ENCODE data around the gene PJVK.
A peak's percentile ranks its signal among the peaks of the same experiment; 100 is the strongest.

The PJVK gene

DNA sequence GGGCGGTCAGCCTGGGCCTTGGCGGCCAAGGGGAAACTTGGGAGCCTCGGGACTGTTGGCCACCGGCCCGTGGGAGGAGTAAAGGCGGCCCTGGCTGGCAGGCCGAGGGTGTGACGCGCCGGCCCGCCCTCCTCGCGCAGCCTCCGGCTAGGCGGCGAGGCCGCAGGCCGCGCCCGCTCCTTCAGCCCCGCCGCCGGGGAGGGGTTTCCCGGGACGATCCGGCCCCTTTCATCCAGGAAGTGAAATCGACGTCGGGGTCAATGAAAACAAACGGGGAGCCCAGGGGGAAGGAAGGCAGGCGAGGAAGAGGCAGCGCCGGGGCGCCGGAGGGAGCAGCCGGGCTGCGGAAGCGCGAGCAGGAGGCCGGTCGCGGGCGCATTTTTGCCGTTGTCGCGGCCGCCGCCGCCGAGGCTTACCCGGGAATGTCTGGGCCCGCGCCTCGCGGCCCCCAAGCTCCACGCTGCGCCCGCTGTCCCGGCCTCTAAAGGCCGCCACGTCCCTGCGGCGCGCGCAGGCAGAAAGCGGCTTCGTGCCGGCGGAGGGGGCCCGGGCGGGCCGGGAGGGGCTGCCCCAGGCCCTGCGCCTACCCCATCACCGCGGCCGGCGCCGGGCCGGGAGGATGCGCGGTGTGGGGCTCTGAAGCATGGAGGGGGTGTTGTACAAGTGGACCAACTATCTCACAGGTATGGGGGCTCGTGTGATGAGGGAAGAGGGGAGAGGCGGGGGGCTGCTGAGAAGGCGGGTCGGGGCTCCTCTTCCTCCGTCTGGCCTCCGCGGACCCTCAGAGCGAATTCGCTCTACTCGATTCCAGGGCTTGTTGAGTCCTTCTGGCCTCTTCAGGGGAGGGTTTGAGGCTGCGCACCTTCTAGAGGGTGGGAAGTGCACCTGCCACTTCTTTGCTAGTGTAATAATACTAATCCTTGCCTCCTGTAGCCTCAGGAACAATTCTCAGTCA, 29.3 kb downstream of the PJVK start, which contains the start of gene PLEKHA3:
PLEKHA3 (plus strand) TSS at position 231 of the 955 bp plus-strand sequence; CDS start at position 644, 413 bp downstream.
- Histone ChIP-seq H3K36me3 (ENCODE audit: insufficient read depth, insufficient read length, low read length) (no peaks in the 10 kb centered on the region), H3K4me3 (ENCODE audit: insufficient read length, low read depth) (peak within 1 kb of the TSS; percentile 65), H3K27me3 (ENCODE audit: insufficient read depth, insufficient read length) (peaks cover 18% of the 10 kb centered on the region), H3K4me1 (ENCODE audit: insufficient read depth, insufficient read length) (no peaks in the 10 kb centered on the region), H3K9ac (ENCODE audit: insufficient read length, low read depth) (peak within 1 kb of the TSS; percentile 78), H3K9me3 (ENCODE audit: insufficient read depth, low read length) (no peaks in the 10 kb centered on the region)
- no peak for TF ChIP-seq SUZ12 (IDR thresholded peaks at IDR 0.05; ENCODE audit: extremely low read depth, insufficient read depth, insufficient read length)
- TF ChIP-seq ZNF274 (IDR thresholded peaks at IDR 0.05; ENCODE audit: low read depth, low read length), result no peak
- TF ChIP-seq YY1 (IDR thresholded peaks at IDR 0.05; ENCODE audit: insufficient read depth, insufficient read length), result no peak
- DNase-seq (ENCODE audit: low read depth, low spot score), result peak; percentile 74

DNA sequence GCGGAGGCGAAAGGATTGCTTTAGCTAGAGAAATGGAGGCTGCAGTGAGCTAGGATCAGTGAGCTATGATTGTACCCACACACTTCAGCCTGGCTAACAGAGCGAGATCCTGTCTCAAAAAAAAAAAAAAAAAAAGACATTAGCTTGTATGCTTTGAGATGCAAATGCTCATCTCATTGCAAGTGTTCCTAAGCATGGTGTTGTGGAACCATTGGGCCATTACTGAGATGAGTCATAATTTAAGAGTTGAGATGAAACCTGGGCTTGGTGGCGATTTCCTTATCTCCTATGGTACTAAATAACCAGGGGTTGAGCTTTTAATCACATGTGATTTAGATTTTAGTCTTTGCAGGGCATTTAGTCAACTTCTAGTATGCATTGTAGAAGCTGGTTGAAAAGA, 31.3 kb downstream of the PJVK start:
- Histone ChIP-seq H3K4me1 (ENCODE audit: insufficient read depth, insufficient read length) (no peaks in the 10 kb centered on the region), H3K36me3 (ENCODE audit: insufficient read depth, insufficient read length, low read length) (peaks cover 2% of the 10 kb centered on the region), H3K9me3 (ENCODE audit: insufficient read depth, low read length) (no peaks in the 10 kb centered on the region), H3K4me3 (ENCODE audit: insufficient read length, low read depth) (no peak overlapping the region), H3K27me3 (ENCODE audit: insufficient read depth, insufficient read length) (peaks cover 18% of the 10 kb centered on the region), H3K9ac (ENCODE audit: insufficient read length, low read depth) (no peak overlapping the region)
- TF ChIP-seq ZNF274 (IDR thresholded peaks at IDR 0.05; ENCODE audit: low read depth, low read length) (no peak), YY1 (IDR thresholded peaks at IDR 0.05; ENCODE audit: insufficient read depth, insufficient read length) (no peak), SUZ12 (IDR thresholded peaks at IDR 0.05; ENCODE audit: extremely low read depth, insufficient read depth, insufficient read length) (no peak)
- DNase-seq (ENCODE audit: low read depth, low spot score), result no peak

DNA sequence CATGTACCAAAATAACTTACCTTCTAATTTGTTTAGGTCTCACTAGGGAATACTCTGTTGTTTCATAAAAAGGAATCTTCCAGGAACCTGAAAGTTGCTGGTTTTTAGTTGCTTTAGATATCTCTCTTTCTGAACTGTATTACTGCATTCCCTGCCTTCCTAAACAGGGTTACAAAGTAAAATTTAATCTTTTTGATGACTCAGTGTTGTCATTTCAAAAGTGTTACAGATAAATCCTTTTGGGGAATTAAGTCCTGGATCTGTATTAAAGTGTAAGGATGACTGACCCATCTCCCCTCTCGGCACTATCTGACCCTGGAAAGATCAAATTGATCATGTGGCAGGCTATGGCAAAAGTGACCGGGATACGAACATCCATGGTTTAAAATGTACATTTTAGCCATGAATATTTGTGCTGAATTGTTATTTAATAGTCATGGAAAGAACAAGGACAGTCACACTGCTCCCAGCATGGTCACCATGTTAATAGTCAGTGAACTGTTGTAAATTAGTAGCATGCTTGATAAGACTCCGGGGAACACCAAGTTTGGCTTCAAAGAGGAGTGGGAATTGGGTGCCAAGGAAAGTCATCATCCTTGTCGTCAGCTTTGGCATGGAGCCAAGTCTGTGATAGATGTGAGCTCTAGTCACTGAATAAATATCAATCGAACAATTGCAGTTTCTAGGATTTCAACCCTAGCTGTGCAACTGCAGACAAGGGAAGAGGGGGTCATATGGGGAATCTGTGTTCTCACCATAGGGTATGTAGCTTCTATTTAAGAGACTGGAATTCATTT, 33.3 kb downstream of the PJVK start:
- TF ChIP-seq YY1 (IDR thresholded peaks at IDR 0.05; ENCODE audit: insufficient read depth, insufficient read length) (no peak), SUZ12 (IDR thresholded peaks at IDR 0.05; ENCODE audit: extremely low read depth, insufficient read depth, insufficient read length) (no peak)
- Histone ChIP-seq H3K4me3 (ENCODE audit: insufficient read length, low read depth) (no peak overlapping the region), H3K27me3 (ENCODE audit: insufficient read depth, insufficient read length) (peaks cover 14% of the 10 kb centered on the region), H3K4me1 (ENCODE audit: insufficient read depth, insufficient read length) (no peaks in the 10 kb centered on the region), H3K9ac (ENCODE audit: insufficient read length, low read depth) (no peak overlapping the region), H3K9me3 (ENCODE audit: insufficient read depth, low read length) (no peaks in the 10 kb centered on the region), H3K36me3 (ENCODE audit: insufficient read depth, insufficient read length, low read length) (peaks cover 2% of the 10 kb centered on the region)
- no peak for DNase-seq (ENCODE audit: low read depth, low spot score)

DNA sequence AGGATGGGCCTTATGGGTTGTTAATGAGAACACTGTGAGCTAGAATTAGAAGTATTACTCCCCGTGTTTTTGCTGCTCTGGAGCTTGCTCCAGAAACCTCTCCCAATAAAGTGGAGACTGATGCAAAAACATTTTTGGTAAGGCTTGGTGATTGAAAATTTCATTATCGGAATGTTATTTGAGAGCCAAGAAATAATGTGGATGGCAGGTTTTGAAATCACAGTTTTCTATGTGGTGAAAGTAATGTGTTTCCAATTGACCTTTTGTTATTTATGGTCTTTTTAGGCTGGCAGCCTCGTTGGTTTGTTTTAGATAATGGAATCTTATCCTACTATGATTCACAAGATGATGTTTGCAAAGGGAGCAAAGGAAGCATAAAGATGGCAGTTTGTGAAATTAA, 34.2 kb downstream of the PJVK start:
- no peak for TF ChIP-seq YY1 (IDR thresholded peaks at IDR 0.05; ENCODE audit: insufficient read depth, insufficient read length)
- TF ChIP-seq ZNF274 (IDR thresholded peaks at IDR 0.05; ENCODE audit: low read depth, low read length), result no peak
- TF ChIP-seq SUZ12 (IDR thresholded peaks at IDR 0.05; ENCODE audit: extremely low read depth, insufficient read depth, insufficient read length), result no peak
- Histone ChIP-seq H3K36me3 (ENCODE audit: insufficient read depth, insufficient read length, low read length) (peaks cover 5% of the 10 kb centered on the region), H3K9ac (ENCODE audit: insufficient read length, low read depth) (no peak overlapping the region), H3K4me3 (ENCODE audit: insufficient read length, low read depth) (no peak overlapping the region), H3K4me1 (ENCODE audit: insufficient read depth, insufficient read length) (no peaks in the 10 kb centered on the region), H3K9me3 (ENCODE audit: insufficient read depth, low read length) (no peaks in the 10 kb centered on the region), H3K27me3 (ENCODE audit: insufficient read depth, insufficient read length) (peaks cover 10% of the 10 kb centered on the region)
- DNase-seq (ENCODE audit: low read depth, low spot score), result no peak

- Histone ChIP-seq H3K4me3 (ENCODE audit: insufficient read length, low read depth) (no peak overlapping the region), H3K27me3 (ENCODE audit: insufficient read depth, insufficient read length) (no peaks in the 10 kb centered on the region), H3K9me3 (ENCODE audit: insufficient read depth, low read length) (no peaks in the 10 kb centered on the region), H3K36me3 (ENCODE audit: insufficient read depth, insufficient read length, low read length) (peaks cover 42% of the 10 kb centered on the region), H3K4me1 (ENCODE audit: insufficient read depth, insufficient read length) (no peaks in the 10 kb centered on the region), H3K9ac (ENCODE audit: insufficient read length, low read depth) (no peak overlapping the region)
- TF ChIP-seq SUZ12 (IDR thresholded peaks at IDR 0.05; ENCODE audit: extremely low read depth, insufficient read depth, insufficient read length), result no peak
- TF ChIP-seq YY1 (IDR thresholded peaks at IDR 0.05; ENCODE audit: insufficient read depth, insufficient read length), result no peak
- no peak for TF ChIP-seq ZNF274 (IDR thresholded peaks at IDR 0.05; ENCODE audit: low read depth, low read length)
- DNase-seq (ENCODE audit: low read depth, low spot score), result no peak
Measured at GRCh38 chr2:178491612-178492011, 40.4 kb downstream of the PJVK start.

GRCh38 chr2:178496049-178496448, 44.9 kb downstream of the PJVK start:
- Histone ChIP-seq H3K9ac (ENCODE audit: insufficient read length, low read depth) (no peak overlapping the region), H3K9me3 (ENCODE audit: insufficient read depth, low read length) (no peaks in the 10 kb centered on the region), H3K4me3 (ENCODE audit: insufficient read length, low read depth) (no peak overlapping the region), H3K36me3 (ENCODE audit: insufficient read depth, insufficient read length, low read length) (peaks cover 56% of the 10 kb centered on the region), H3K4me1 (ENCODE audit: insufficient read depth, insufficient read length) (no peaks in the 10 kb centered on the region), H3K27me3 (ENCODE audit: insufficient read depth, insufficient read length) (no peaks in the 10 kb centered on the region)
- TF ChIP-seq ZNF274 (IDR thresholded peaks at IDR 0.05; ENCODE audit: low read depth, low read length) (no peak), SUZ12 (IDR thresholded peaks at IDR 0.05; ENCODE audit: extremely low read depth, insufficient read depth, insufficient read length) (no peak), YY1 (IDR thresholded peaks at IDR 0.05; ENCODE audit: insufficient read depth, insufficient read length) (no peak)
- no peak for DNase-seq (ENCODE audit: low read depth, low spot score)

GRCh38 chr2:178498137-178498536, 47.0 kb downstream of the PJVK start:
- no peak overlapping the region for H3K9ac ChIP-seq (ENCODE audit: insufficient read length, low read depth)
- no peaks in the 10 kb centered on the region for H3K9me3 ChIP-seq (ENCODE audit: insufficient read depth, low read length)
- peaks cover 64% of the 10 kb centered on the region for H3K36me3 ChIP-seq (ENCODE audit: insufficient read depth, insufficient read length, low read length)
- no peaks in the 10 kb centered on the region for H3K27me3 ChIP-seq (ENCODE audit: insufficient read depth, insufficient read length)
- H3K4me3 ChIP-seq (ENCODE audit: insufficient read length, low read depth), result no peak overlapping the region
- no peak for DNase-seq (ENCODE audit: low read depth, low spot score)
- TF ChIP-seq YY1 (IDR thresholded peaks at IDR 0.05; ENCODE audit: insufficient read depth, insufficient read length), result no peak
- TF ChIP-seq ZNF274 (IDR thresholded peaks at IDR 0.05; ENCODE audit: low read depth, low read length), result no peak
- no peak for TF ChIP-seq SUZ12 (IDR thresholded peaks at IDR 0.05; ENCODE audit: extremely low read depth, insufficient read depth, insufficient read length)
- no peaks in the 10 kb centered on the region for H3K4me1 ChIP-seq (ENCODE audit: insufficient read depth, insufficient read length)
